WTC11 (cell line): ENCODE results near the gene TTN. TPM values are rescaled to one million over a fixed set of nuclear protein-coding genes. Genes with fewer than 3 reads are reported as not detected.

Experiments
- ATAC-seq: fragments of 200-7000 bp; cut with Tn5 transposase; 2 replicates; pipeline ENCODE4 v1.10.0; 2021; ENCODE audit warnings: mild to moderate bottlenecking, moderate library complexity
- CTCF ChIA-PET: fragments of 300-600 bp; sonication (Branson Sonifier 250); formaldehyde crosslinking; loops from one replicate; lab custom pipeline; 2021; ENCODE audit warnings: antibody characterized with exemption; lab: Charles Lee
- POLR2A ChIA-PET: fragments of 350-600 bp; sonication (Branson Sonifier 250); formaldehyde crosslinking; loops from one replicate; lab custom pipeline; 2021; ENCODE audit warnings: antibody characterized with exemption; lab: Charles Lee
- DNase-seq: peaks from one replicate; pipeline ENCODE4 v3.0.0; 2021; ENCODE audit warnings: low spot score
- H3K27ac Mint-ChIP-seq: 2 replicates; pipeline ENCODE4 v1.8.0; 2021; ENCODE audit warnings: mixed read lengths
- H3K27me3 Mint-ChIP-seq: 2 replicates; pipeline ENCODE4 v1.8.0; 2021; ENCODE audit warnings: low read depth, mild to moderate bottlenecking, moderate library complexity, mixed read lengths
- H3K36me3 Mint-ChIP-seq: 2 replicates; pipeline ENCODE4 v1.8.0; 2021; ENCODE audit warnings: mixed read lengths
- H3K4me1 Mint-ChIP-seq: 2 replicates; pipeline ENCODE4 v1.8.0; 2022; ENCODE audit warnings: mixed read lengths
- H3K4me3 Mint-ChIP-seq: 2 replicates; pipeline ENCODE4 v1.8.0; 2021; ENCODE audit warnings: mild to moderate bottlenecking, moderate library complexity, mixed read lengths
- H3K9me3 Mint-ChIP-seq: 2 replicates; pipeline ENCODE4 v1.8.0; 2021; ENCODE audit warnings: mixed read lengths
- CBFB ChIP-seq: sonication (generic); formaldehyde crosslinking; IDR thresholded peaks from 2 replicates; pipeline ENCODE4 v1.8.1; 2022; ENCODE audit warnings: mild to moderate bottlenecking, low read depth, missing genetic modification reagents
- CDX4 ChIP-seq: fragments of 250-450 bp; sonication (Bioruptor Pico); IDR thresholded peaks from 2 replicates; pipeline ENCODE4 v1.9.0; 2021; ENCODE audit warnings: moderate library complexity, mild to moderate bottlenecking, inconsistent platforms, borderline replicate concordance
- CREB1 ChIP-seq: sonication (generic); formaldehyde crosslinking; IDR thresholded peaks from 2 replicates; pipeline ENCODE4 v1.8.0; 2023; ENCODE audit warnings: mild to moderate bottlenecking, missing genetic modification reagents
- CTCF ChIP-seq: fragments of 200-600 bp; IDR thresholded peaks from 2 replicates; pipeline ENCODE4 v1.8.0; 2022; ENCODE audit warnings: antibody characterized with exemption
- E2F5 ChIP-seq: sonication (generic); formaldehyde crosslinking; IDR thresholded peaks from 2 replicates; pipeline ENCODE4 v1.8.1; 2022; ENCODE audit warnings: mild to moderate bottlenecking, moderate library complexity, missing genetic modification reagents
- ELF4 ChIP-seq: sonication (generic); formaldehyde crosslinking; IDR thresholded peaks from 2 replicates; pipeline ENCODE4 v1.8.1; 2022; ENCODE audit warnings: low read depth, mild to moderate bottlenecking, moderate library complexity, missing genetic modification reagents
- FOXK1 ChIP-seq: sonication (generic); formaldehyde crosslinking; IDR thresholded peaks from 2 replicates; pipeline ENCODE4 v1.8.0; 2022; ENCODE audit warnings: mild to moderate bottlenecking, moderate library complexity, missing genetic modification reagents
- IRF1 ChIP-seq: sonication (generic); formaldehyde crosslinking; IDR thresholded peaks from 2 replicates; pipeline ENCODE4 v1.8.0; 2023; ENCODE audit warnings: missing genetic modification reagents
- MYBL2 ChIP-seq: sonication (generic); formaldehyde crosslinking; IDR thresholded peaks from 2 replicates; pipeline ENCODE4 v1.8.1; 2023; ENCODE audit warnings: mild to moderate bottlenecking, moderate library complexity, missing genetic modification reagents
- NFATC4 ChIP-seq: fragments of 250-450 bp; sonication (Bioruptor Pico); IDR thresholded peaks from 2 replicates; pipeline ENCODE4 v1.9.0; 2021; ENCODE audit warnings: mild to moderate bottlenecking
- NR2C2 ChIP-seq: sonication (generic); formaldehyde crosslinking; IDR thresholded peaks from 2 replicates; pipeline ENCODE4 v1.8.0; 2022; ENCODE audit warnings: mild to moderate bottlenecking, missing genetic modification reagents
- PRRX2 ChIP-seq: fragments of 250-450 bp; sonication (Bioruptor Pico); IDR thresholded peaks from 2 replicates; pipeline ENCODE4 v1.8.0; 2021; ENCODE audit warnings: mild to moderate bottlenecking
- USF1 ChIP-seq: sonication (generic); formaldehyde crosslinking; IDR thresholded peaks from 2 replicates; pipeline ENCODE4 v1.8.0; 2022; ENCODE audit warnings: mild to moderate bottlenecking, missing genetic modification reagents
- ZBTB21 ChIP-seq: sonication (generic); formaldehyde crosslinking; IDR thresholded peaks from 2 replicates; pipeline ENCODE4 v1.8.1; 2023; ENCODE audit warnings: mild to moderate bottlenecking, missing genetic modification reagents, borderline replicate concordance
- ZBTB43 ChIP-seq: sonication (generic); formaldehyde crosslinking; IDR thresholded peaks from 2 replicates; pipeline ENCODE4 v1.8.1; 2023; ENCODE audit warnings: mild to moderate bottlenecking, missing genetic modification reagents
- ZMAT4 ChIP-seq: fragments of 250-450 bp; sonication (Bioruptor Pico); IDR thresholded peaks from 2 replicates; pipeline ENCODE4 v1.9.0; 2021; ENCODE audit warnings: mild to moderate bottlenecking
- ZNF317 ChIP-seq: sonication (generic); formaldehyde crosslinking; IDR thresholded peaks from 2 replicates; pipeline ENCODE4 v1.8.1; 2023; ENCODE audit warnings: low read depth, mild to moderate bottlenecking, moderate library complexity, missing genetic modification reagents, borderline replicate concordance
- ZNF425 ChIP-seq: fragments of 250-450 bp; sonication (Bioruptor Pico); conservative IDR thresholded peaks from 2 replicates; pipeline ENCODE4 v1.9.0; 2021; ENCODE audit warnings: mild to moderate bottlenecking
- ZNF512 ChIP-seq: sonication (generic); formaldehyde crosslinking; IDR thresholded peaks from 2 replicates; pipeline ENCODE4 v1.8.1; 2022; ENCODE audit warnings: missing genetic modification reagents, borderline replicate concordance
- ZNF532 ChIP-seq: fragments of 250-450 bp; sonication (Bioruptor Pico); IDR thresholded peaks from 2 replicates; pipeline ENCODE4 v1.9.0; 2021; ENCODE audit warnings: mild to moderate bottlenecking, borderline replicate concordance
- total RNA-seq: library from RNA; stranded (reverse); gene quantifications from 3 replicates; pipeline ENCODE4 v1.2.3, GENCODE V29; 2021

Gene TTN
- total RNA-seq, 1 experiment from 2014 or later: 4.7 TPM

- no peak for TF ChIP-seq ZBTB21
- TF ChIP-seq, all 79 proteins: peak for 0
Observed at GRCh38 chr2:178528647-178529046, 278.6 kb downstream of the TTN start (continued).

- POLR2A ChIA-PET: no interaction called here
- CTCF ChIA-PET: interaction anchor here (0.8 kb wide), 1 partner anchor 113 kb away, joined by 3 read pairs; no protein-coding TSS in a partner anchor
- H3K4me1 Mint-ChIP-seq: peaks cover 5% of the 10 kb centered on the region
- no peak overlapping the region for H3K4me3 Mint-ChIP-seq
- H3K36me3 Mint-ChIP-seq: peaks cover 27% of the 10 kb centered on the region
- no peak overlapping the region for H3K27ac Mint-ChIP-seq
- H3K27me3 Mint-ChIP-seq: no peaks in the 10 kb centered on the region
- TF ChIP-seq ZNF512 (CRISPR knock-in tag) (no peak), ZBTB43 (CRISPR knock-in tag) (no peak), ZBTB21 (no peak), FOXK1 (CRISPR knock-in tag) (no peak), ELF4 (no peak), ZNF532 (CRISPR knock-in tag) (no peak), CDX4 (CRISPR knock-in tag) (no peak), IRF1 (CRISPR knock-in tag) (no peak), ZMAT4 (CRISPR knock-in tag) (no peak), CBFB (no peak), ZNF425 (no peak), MYBL2 (no peak), CTCF (no peak), USF1 (CRISPR knock-in tag) (no peak), ZNF317 (CRISPR knock-in tag) (no peak), E2F5 (CRISPR knock-in tag) (no peak), NR2C2 (CRISPR knock-in tag) (no peak), PRRX2 (no peak), NFATC4 (CRISPR knock-in tag) (no peak), CREB1 (no peak)
- ATAC-seq (no peak), DNase-seq (no peak)
- no peaks in the 10 kb centered on the region for H3K9me3 Mint-ChIP-seq
Observed at GRCh38 chr2:178527592-178527991, 279.6 kb downstream of the TTN start.
